K562 (cell line): ENCODE results near the gene TMEM120B. TPM values are rescaled to one million over a fixed set of nuclear protein-coding genes. Genes with fewer than 3 reads are reported as not detected.

Experiments used
- ATF2 ChIP-seq: sonication (generic); formaldehyde crosslinking; IDR thresholded peaks from 2 replicates; pipeline ENCODE4 v1.8.1; 2022; ENCODE audit warnings: missing genetic modification reagents
- CBX3 ChIP-seq, 2 experiments: IDR thresholded peaks; 1 replicate in 1 of 2; 2 replicates in 1 of 2; pipeline ENCODE4 v1.6.1; 2012; ENCODE audit warnings: inconsistent platforms in 2 of 2, low read length in 2 of 2, borderline replicate concordance in 1 of 2, control low read depth in 1 of 2
- CREM ChIP-seq: IDR thresholded peaks from 2 replicates; pipeline ENCODE4 v1.6.1; 2014; ENCODE audit warnings: antibody characterized with exemption, low read depth
- FOXM1 ChIP-seq, 2 experiments: fragments of 450-650 bp in 1 of 2; sonication (generic) in 1 of 2; formaldehyde crosslinking in 1 of 2; IDR thresholded peaks; 2 replicates each; pipeline versions ENCODE4 v1.6.1 to v1.9.0; 2017 to 2022; ENCODE audit warnings: low read depth in 2 of 2, mild to moderate bottlenecking in 2 of 2, missing genetic modification reagents in 1 of 2, moderate library complexity in 1 of 2
- GTF2E2 ChIP-seq: fragments of 200-800 bp; sonication (Bioruptor generic); IDR thresholded peaks from 2 replicates; pipeline ENCODE4 v1.6.1; 2016; ENCODE audit warnings: missing genetic modification characterization, missing compliant biosample characterization
- GTF2F1 ChIP-seq: IDR thresholded peaks from 2 replicates; pipeline ENCODE4 v1.6.1; 2011; ENCODE audit warnings: low read depth, low read length, improper control_type of control experiment
- NCOA6 ChIP-seq: fragments of 450-650 bp; IDR thresholded peaks from 2 replicates; pipeline ENCODE4 v1.6.1; 2017; ENCODE audit warnings: mild to moderate bottlenecking
- PATZ1 ChIP-seq: fragments of 250-450 bp; sonication (Bioruptor Pico); IDR thresholded peaks from 2 replicates; pipeline ENCODE4 v1.5.0; 2020; ENCODE audit warnings: mild to moderate bottlenecking, borderline replicate concordance
- RREB1 ChIP-seq: fragments of 250-450 bp; sonication (Bioruptor Pico); IDR thresholded peaks from 2 replicates; pipeline ENCODE4 v1.4.0; 2020
- SMARCB1 ChIP-seq: IDR thresholded peaks from 2 replicates; pipeline ENCODE4 v1.6.1; 2011; ENCODE audit warnings: improper control_type of control experiment, low read depth; ENCODE audit not compliant: insufficient read length
- SMC3 ChIP-seq: conservative IDR thresholded peaks from 2 replicates; pipeline ENCODE4 v1.6.1; 2011; ENCODE audit warnings: low read depth, low read length, improper control_type of control experiment; ENCODE audit not compliant: insufficient read depth
- TAF1 ChIP-seq: IDR thresholded peaks from 2 replicates; pipeline ENCODE4 v1.6.1; 2011; ENCODE audit warnings: mild to moderate bottlenecking, low read length, moderate library complexity; ENCODE audit not compliant: insufficient read depth, control insufficient read depth, severe bottlenecking; ENCODE audit errors: extremely low read depth
- TAF9B ChIP-seq: fragments of 450-650 bp; IDR thresholded peaks from 2 replicates; pipeline ENCODE4 v1.6.1; 2018; ENCODE audit warnings: mild to moderate bottlenecking; ENCODE audit not compliant: partially characterized antibody
- TBL1XR1 ChIP-seq, 2 experiments: IDR thresholded peaks; 2 replicates each; pipeline ENCODE4 v1.6.1; 2012; ENCODE audit warnings: improper control_type of control experiment in 2 of 2, low read length in 2 of 2, mild to moderate bottlenecking in 1 of 2
- TGIF2 ChIP-seq: sonication (generic); formaldehyde crosslinking; IDR thresholded peaks from 2 replicates; pipeline ENCODE4 v1.8.1; 2022; ENCODE audit warnings: mild to moderate bottlenecking, missing genetic modification reagents, moderate library complexity
- TSC22D4 ChIP-seq: fragments of 450-650 bp; IDR thresholded peaks from 2 replicates; pipeline ENCODE4 v1.6.1; 2016; ENCODE audit warnings: missing genetic modification characterization, missing biosample characterization, control low read depth
- ZKSCAN8 ChIP-seq: fragments of 200-800 bp; sonication (Bioruptor generic); IDR thresholded peaks from 2 replicates; pipeline ENCODE4 v1.6.1; 2016; ENCODE audit warnings: missing genetic modification characterization, missing compliant biosample characterization
- ZNF24 ChIP-seq: fragments of 450-650 bp; IDR thresholded peaks from 2 replicates; pipeline ENCODE4 v1.6.1; 2016
- polyA plus RNA-seq, 8 experiments: library from polyadenylated mRNA; depleted of rRNA in 4 of 8; stranded (reverse) in 5 of 8; unstranded in 3 of 8; fragments of >200 nt; fragmentation: Nextera tagmentation in 2 of 8; fragmentation: Illumina TruSeq in 1 of 8; extraction: Ambion mirVana in 2 of 8; extraction: Trizol in 1 of 8; gene quantifications; 2 replicates each; pipeline versions ENCODE4 v1.2.1 to v1.2.3, GENCODE V29; 2011 to 2014; ENCODE audit warnings: inconsistent platforms in 1 of 8, missing spikeins in 1 of 8
- total RNA-seq, 7 experiments: library from RNA; depleted of rRNA in 6 of 7; stranded (reverse); fragments of >200 nt in 6 of 7; fragmentation: Illumina TruSeq in 2 of 7; extraction: Trizol in 2 of 7; gene quantifications; 2 replicates each; pipeline versions ENCODE4 v1.2.1 to v1.2.3, GENCODE V29; 2011 to 2021; ENCODE audit warnings: low replicate concordance in 1 of 7

Gene TMEM120B
- total and polyA plus RNA-seq, 9 of the 15 experiments (the other 6 are each of a cell fraction or from before 2014, with no cell fraction given) = 1.7 to 18.6 (median 7.4) TPM

- TF ChIP-seq PATZ1 (CRISPR knock-in tag) (no peak), ZNF24 (no peak), GTF2F1 (no peak), TAF1 (peak; percentile 19), ATF2 (CRISPR knock-in tag) (no peak), TGIF2 (no peak), TSC22D4 (no peak), NCOA6 (no peak), GTF2E2 (no peak), TBL1XR1 (IDR thresholded peaks at IDR 0.05; ENCODE audit: low read length in 2 of 2) (no peak), CBX3 (IDR thresholded peaks at IDR 0.05; ENCODE audit: borderline replicate concordance in 1 of 2, low read length in 2 of 2) (peak in 1 of 2 experiments; percentile 58; a peak in 1 of 3 replicates), TAF9B (no peak), CREM (peak; percentile 46), ZKSCAN8 (CRISPR knock-in tag) (0 out of 2 replicates have a peak, but pooled peaks have one; percentile 18), SMC3 (peak; percentile 96), SMARCB1 (no peak), FOXM1 (IDR thresholded peaks at IDR 0.05; ENCODE audit: low read depth) (no peak), FOXM1 (CRISPR knock-in tag; IDR thresholded peaks at IDR 0.05; ENCODE audit: low read depth) (0 out of 2 replicates have a peak, but pooled peaks have one; percentile 48), RREB1 (no peak)
Observed at GRCh38 chr12:121795034-121795968, 82.7 kb downstream of the TMEM120B start (continued).
